OCI-M2 (cell line): Measurements from ENCODE around the gene DCTN4.
"Not testable (repeated sequence)": the region's sequence is repeated elsewhere in the genome, so short reads cannot be mapped to it uniquely, and the experiment has no call there.

Experiments
- DNase-seq: peaks from one replicate; lab custom pipeline; 2025; ENCODE audit not compliant: unreplicated experiment; lab: John Stamatoyannopoulos, UW

Gene DCTN4

DNA sequence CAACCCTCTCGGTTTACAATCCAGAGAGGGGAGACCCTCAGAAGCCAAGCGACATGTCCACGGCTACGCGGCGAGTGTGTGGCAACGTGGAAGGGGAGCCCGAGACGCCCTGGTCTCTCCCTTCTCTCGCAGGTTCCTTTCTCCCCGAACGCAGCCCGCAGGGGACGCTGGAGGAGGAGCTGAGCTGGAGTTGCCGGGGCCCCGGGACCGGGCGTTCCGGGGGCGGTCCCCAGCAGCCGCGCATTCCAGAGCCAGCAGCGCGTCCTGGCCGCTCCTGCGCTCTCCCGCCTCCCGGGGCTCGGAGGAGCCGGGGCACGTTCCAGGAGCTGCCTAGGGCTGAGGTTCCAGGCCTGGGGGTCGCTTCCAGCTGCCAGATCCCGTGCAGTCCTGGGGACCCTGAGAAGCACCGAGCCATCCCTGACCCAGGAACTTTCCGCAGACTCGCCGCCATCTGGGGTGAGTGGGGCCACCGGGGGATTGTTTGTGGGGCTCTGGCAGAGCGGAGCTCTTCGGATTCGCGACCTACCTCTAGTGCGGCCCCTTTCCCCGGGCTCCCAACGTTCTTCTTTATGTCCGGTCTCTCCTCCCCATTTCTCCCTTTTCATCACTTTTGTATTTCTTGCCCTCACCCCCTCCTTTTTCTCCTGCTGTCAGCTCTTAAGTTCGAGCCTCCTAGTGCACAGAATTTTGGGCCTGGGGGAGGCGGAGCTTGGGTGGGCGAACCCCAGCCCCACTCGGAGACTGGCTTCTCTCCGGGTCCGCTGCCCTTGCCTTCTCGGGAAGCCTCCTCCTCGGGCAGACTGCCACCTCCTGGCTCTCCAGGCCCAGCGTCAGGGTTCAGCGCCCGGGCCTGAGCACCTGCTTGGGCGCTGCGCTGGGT is 19.9 kb upstream of the DCTN4 start, which contains the start of gene SMIM3:
SMIM3 (plus strand) TSS at position 241 of the 880 bp plus-strand sequence. CDS start 16,684 bp downstream, outside the sequence.
- no peak for DNase-seq

DNA sequence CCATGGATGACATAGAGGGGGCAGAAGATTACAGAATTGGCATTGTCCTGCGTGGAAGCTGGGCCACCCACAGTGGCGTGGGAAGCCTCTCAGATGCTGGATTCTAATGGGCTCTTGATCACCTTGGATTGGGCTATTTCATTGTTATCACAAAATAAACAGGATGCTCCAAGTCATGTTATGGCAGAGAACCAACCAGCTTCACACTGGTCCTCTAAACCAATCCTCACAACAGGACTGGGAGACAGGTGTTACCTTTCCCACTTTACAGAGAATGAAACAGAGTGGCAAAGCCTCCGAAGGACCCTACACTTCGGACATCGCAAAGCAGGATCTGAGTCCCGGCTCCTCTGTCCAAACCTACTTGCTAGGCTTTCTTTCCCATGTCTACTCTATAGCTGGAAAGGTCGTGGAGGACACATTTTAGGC is 19.3 kb upstream of the DCTN4 start:
- DNase-seq = no peak

DNA sequence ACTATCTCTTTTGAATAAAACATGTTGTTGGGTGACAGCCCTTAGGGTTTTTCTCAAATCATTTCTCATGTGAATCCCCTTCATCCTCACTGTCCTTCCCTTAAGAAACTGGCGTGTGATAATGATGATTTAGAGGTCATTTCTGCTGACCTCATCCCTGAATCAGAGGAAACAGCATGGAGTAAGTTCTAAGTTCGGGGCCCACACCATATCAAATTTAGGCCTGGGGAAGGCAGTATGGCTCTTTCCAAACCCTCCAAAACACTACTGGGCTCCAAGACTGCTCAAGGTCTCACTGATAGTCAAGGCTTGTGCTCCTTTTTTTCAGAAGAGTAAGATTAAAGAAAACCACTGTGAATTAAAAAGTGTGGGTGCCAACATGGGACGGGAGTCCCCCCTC is 18.9 kb upstream of the DCTN4 start:
- no peak for DNase-seq

DNA sequence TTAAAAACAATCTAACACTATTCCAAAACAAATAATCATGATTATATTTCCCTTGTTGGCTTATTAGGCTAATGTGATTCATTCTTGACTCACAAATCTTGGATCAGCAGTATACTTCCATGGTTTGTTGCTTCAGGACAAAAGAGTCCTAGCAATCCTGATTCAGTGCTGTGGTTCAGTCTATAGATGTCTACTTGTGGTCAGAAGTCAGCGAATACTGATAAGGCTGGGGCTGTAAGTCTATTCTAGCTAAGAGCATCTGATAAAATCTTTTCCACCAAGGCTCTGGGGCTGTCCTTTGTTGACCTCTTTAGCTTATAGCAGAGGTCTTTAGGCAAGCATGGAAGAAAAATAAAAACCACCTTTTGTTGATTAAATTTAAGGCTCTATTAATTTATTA is 15.3 kb upstream of the DCTN4 start:
- DNase-seq = no peak

DNA sequence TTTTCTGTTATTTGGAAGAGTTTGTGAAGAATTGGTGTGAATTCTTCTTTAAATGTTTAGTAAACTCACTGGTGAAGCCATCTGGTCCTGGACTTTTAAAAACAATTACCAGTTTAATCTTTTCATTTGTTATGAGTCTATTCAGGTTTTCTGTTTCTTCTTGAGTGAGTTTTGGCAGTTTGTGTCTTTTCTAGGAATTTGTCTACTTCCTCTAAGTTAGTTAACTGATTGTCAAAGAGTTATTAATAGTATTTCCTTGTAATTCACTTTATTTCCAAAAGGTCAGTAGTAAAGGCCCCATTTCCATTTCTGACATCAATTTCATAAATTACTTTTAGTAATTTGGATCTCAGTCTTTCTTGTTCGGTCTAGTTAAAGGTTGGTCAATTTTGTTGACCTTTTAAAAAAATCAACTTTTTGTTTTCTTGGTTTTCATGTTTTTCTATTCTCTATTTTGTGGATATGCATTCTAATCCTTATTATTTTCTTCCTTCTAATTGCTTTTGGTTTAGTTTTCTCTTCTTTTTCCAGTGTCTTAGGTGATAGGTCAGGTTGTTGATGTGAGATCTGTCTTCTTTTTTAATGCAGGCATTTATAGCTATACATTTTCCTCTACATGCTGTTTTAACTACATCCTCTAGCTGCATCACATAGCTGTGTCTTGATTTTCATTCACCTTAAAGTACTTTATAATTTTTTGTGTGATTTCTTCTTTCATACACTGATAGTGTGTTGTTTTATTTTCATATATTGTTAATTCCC is 12.4 kb upstream of the DCTN4 start:
- DNase-seq = no peak

DNA sequence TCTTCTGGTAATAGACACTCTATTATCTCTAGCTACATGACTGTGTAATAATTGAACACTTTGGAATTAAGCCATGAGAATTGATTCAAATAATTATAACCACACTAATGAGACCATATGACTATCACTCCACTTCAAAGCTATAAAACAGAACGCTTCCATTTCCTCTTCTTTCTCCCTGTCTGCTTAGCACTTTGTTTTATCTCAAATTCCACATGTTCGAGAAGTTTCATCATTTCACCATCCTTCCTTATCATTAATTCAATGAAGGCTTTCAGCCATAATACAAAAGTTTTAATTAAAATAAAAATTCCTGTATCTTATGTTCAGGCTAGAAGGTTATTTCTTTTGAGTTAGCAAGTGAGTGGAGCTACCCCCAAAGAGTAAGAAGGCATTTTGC is 7.4 kb upstream of the DCTN4 start:
- no peak for DNase-seq

DNA sequence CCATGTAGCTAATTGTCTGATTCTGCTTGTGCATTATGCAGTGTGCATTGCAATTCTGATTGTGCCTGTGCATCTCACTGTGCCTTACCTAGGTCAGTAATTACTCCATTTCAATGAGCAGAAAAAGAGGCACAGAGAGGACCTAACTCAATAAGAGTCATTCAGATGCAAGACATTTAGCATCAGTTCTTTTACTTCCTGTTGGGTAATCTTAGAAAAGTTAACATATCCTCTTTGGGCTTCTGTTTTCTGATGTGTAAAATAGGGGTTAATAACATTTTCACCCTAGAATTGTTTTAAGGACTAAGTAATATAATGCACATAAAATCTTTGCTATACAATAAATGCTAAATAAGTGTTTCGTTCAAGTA is 7.0 kb upstream of the DCTN4 start:
- no peak for DNase-seq

DNA sequence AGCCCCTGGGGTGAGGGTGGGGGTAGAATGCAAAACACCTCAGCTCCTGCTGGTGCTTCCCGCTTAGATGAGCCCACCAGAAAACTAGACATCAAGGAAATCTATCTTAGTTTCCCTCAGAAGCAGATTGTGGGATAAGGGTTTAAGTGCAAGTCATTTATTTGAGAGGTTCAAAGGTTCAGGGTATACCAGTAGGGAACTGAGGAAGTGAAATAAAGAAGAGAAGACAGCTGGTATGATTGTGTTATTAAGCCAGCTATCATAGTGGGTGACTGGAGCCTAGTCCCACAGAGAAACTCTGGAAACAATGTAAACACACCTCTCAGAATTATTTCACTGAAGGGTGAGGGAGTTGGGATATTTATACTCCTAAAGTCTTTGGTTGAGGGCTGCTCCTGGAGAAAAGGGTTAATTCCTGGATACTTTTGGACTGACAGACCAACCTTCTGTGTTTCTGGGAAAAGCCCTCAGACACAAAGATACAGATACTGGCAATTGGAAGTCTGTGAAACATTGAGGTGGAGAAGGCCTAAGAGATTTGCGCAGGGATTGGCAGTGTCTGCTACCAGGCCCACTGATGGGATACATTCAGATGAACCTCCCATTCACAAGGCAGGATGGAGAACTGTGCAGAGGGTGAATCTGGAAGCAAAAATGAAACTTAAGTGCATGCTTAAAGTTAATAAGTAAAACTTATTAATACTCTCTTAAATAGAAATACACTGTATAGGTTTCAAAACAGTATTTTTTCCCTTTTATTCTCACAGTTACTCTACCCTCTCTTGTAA is 6.4 kb upstream of the DCTN4 start:
- no peak for DNase-seq

DNA sequence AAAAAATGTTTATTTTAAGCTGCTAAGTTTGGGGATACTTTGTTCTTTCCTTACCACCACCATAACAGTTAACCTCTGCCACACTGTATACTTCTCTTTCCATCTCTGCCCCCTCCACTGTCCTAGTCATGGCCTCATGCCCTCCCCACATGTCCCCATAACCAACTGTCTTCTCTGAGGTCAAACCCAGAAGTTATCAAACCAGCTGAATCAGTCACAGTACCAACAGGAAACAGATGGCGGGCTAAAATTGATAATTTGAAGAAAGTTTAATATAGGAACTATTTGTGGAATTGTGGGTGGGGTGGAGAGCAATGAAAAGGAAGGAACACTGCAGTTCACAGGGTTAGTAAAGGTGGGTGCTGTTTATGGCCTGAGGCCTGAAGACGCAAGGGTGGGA is 5.7 kb upstream of the DCTN4 start:
- DNase-seq = no peak

DNA sequence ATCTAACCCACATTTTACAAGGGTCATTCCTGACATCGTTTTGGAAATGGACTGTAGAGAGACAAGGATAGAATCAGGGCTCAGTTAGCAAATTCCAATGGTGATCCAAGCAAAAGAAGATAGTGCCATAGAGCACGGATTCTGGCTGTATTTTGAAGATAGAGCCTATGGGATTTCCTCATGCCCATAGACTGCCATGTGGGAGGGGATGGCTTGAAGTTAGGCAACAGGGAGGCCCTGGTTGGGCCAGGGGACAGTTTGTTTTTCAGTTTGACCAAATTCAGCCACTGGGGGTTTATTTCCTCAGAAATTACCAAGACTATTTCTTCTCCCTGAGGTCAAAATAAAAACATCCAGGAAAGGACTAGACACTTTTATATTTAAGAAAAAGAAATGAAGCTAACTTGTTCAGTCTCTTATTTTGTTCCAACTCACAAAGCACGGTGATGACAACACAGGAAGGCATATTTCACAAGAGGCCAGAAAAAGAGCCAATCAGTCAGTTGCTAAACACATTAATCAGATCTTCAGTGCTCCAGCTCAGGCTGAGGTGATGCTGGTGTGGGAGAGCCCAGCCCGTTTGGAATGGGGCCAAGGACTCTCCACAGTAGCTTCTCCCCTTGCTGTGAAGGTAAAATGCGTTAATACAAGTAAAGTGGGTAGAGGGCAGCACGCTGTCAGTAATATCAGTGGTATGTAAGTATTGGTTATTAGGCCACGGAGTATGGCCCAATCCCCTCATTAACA is 4.4 kb upstream of the DCTN4 start:
- peak; percentile 39 for DNase-seq

DNA sequence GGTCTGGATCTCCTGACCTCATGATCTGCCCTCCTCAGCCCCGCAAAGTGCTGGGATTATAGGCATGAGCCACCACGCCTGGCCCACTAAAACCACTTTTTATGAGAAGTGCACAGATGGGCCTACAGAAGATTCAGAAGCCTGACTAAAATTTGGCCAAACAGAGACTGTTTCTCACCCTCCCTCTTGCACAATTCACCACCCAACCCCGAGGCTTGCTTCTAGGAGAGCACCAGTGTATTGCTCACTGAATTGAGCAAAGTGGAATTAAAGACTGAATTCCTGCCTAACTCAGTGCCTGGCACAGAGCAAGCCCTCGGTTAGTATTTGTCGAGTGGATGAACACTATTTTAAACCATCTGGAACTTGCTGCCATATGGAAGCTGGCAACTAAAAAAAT is 3.4 kb upstream of the DCTN4 start:
- DNase-seq = no peak

DNA sequence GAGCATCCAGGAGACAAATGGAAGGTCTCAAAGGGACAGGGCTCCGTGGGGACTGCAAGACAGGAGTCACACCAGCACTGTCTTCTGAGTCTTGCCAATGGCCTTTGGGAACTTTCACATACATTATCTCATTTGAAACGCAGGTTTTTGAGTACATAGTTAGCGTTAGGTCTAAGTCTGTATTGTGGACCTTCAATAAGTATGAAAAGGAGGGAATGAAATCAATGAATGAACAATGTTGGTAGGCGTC is 442 bp upstream of the DCTN4 start:
- no peak for DNase-seq

DNA sequence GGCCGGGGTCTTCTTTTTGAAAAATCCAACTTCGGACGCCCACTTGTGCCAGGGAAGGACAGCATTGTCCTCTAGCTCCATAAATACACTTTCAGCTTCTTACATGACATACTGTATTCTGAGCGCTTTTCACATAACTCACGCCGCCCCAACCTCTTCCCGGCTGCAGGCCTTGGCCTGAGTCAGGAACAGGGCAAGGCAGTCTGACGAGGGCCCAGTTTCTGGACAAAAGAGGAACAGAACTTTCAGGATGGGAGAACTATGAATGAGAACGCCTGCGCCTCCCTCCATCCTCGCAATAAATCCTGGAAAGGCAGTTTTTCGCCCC is 650 bp downstream of the DCTN4 start:
- no peak for DNase-seq

DNA sequence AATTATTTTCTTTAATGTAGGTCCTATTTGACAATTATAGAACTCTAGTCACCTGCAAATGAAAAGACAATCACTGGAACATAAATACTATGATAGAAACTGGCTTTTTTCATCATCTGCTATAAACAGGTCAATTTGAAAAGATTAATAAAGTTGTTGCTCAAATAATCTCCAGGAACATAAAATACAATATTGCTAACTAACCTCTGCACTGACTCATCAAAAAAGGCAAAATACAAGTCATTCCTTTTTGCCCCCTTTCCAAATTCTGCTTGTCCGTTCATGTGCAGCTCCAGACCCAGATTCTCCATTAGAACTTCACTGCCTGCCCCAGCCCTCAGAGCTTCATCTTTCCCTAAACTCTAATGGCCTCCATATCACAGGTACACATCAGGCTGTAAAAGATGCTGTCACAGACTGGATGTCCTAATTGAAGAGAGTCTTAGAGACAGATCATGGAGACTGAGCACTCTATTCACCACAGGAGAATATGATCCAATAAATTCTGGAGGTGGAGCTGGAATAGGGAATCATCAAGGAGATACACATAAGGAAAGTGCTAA is 1.6 kb downstream of the DCTN4 start:
- no peak for DNase-seq

DNA sequence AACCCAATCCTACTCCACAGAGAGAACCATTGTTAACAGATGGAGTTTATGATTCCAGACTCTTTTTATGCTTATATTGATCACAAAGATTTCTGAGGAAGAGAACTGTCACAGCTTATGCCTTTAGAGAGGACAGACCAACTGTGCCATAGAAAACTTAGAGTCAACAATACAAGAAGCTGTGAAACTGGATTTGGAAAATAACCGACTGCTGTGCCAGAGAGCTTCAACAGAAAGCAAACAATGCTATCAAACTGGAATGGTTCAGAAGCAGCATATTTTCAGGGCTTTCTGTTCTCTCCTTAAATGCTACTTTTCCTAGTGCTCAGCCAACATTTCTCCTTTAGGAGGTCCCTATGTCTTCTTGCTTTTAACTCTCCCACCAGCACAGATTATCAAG is 5.0 kb downstream of the DCTN4 start:
- DNase-seq = no peak

DNA sequence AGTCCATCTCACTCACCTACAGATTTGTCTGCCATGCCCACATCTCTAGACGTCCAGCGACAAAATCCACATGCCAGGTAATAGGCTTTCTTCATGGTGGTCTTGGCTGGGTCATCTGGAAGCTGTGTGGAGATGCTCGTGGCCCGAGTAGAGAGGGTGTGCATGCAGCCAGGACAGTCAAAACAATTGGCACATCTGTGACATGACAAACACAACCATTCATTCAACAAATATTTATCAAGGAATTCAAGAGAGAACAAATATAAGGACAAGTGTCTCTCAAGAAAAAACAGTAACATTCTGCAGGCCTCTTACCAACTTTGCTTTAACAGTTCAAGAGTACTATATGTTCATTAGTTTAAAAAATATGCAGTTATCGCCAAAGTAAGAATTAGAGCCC is 5.4 kb downstream of the DCTN4 start:
- DNase-seq = no peak

DNA sequence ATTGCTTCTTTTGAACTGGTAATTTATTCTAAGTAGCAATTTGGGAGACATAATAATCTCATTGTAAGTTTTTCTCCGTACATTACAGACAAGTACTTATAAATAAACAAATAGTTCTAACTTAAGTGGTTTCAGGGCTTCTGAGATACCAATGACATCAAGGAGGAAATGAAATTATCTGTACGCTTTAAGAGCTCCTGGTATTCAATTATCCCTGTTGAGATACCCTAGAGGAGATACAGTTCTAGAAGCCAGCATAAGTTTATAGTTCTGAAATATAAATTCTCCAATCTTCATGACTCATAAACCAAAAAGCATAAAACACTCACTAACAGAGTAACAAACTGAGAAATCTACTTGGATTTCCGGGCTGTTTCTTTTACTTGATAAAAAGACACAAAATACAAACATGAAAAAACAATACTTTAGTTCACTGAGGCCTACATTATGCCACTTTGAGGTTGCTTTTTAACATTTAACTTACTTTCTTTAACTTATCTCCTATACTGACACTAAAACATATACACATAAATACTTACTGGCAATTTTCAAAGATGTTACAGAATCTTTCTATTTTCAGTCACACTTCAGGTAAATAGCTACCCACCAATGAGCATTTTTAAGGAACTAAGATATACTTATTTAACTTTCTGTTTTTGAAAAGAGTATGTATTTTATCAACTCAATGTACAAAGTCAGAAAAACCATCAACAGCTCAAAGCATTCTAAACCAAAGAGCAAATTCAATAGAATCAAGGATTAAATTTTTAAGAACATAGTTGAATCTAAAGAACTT is 7.5 kb downstream of the DCTN4 start:
- DNase-seq = no peak

DNA sequence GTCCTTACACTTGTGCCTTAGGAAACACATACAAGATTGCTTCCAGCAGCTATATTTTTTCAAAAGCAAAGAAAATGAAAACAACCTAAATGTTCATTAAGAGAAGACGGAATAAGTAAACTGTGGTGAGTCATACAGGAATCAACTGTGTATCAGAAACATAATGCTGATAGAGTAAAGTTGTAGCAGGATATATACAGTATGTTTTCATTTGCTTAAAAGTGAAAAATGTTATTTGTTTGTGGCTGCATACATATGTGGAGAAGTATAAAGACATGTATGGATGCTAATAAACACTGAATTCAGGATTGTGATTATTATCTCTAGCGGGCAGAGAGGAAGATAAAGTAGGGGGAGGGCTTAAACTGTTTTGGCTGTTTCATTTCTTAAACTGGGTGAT is 8.3 kb downstream of the DCTN4 start:
- no peak for DNase-seq

DNA sequence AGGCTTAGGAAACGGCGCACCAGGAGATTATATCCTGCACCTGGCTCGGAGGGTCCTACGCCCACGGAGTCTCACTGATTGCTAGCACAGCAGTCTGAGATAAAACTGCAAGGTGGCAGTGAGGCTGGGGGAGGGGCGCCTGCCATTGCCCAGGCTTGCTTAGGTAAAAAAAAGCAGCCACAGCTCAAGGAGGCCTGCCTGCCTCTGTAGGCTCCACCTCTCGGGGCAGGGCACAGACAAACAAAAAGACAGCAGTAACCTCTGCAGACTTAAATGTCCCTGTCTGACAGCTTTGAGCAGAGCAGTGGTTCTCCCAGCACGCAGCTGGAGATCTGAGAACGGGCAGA is 15.7 kb downstream of the DCTN4 start:
- DNase-seq = not testable (repeated sequence)

DNA sequence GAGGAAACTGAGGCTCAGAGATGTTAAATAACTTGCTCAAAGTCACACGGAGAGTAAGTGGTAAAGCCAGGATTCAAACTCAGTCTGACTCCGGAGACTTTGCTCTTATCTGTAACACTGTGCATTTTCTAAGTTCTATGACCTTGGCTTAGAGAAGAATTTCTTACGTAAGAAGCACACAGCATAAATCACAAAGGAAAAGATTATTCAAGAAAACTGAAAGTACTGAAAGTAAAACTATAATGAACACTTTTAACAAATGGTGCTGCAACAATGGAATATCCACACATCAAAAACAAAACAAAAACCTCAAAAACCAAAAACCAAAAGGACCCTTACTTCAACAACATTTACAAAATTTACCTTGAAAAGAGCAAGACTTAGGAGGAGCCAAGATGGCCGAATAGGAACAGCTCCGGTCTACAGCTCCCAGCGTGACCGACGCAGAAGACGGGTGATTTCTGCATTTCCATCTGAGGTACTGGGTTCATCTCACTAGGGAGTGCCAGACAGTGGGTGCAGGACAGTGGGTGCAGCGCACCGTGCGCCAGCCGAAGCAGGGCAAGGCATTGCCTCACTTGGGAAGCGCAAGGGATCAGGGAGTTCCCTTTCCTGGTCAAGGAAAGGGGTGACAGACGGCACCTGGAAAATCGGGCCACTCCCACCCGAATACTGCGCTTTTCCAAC is 16.2 kb downstream of the DCTN4 start:
- DNase-seq = not testable (repeated sequence)
